ENCODE data around the gene BRSK1. TPM values are rescaled to one million over a fixed set of nuclear protein-coding genes. Genes with fewer than 3 reads are reported as not detected.

The BRSK1 gene
- total and polyA plus RNA-seq, 10 of the 15 experiments (the other 5 are each of a cell fraction or from before 2014, with no cell fraction given) = 0.03 to 0.76 (median 0.25) TPM; not detected in 4

DNA sequence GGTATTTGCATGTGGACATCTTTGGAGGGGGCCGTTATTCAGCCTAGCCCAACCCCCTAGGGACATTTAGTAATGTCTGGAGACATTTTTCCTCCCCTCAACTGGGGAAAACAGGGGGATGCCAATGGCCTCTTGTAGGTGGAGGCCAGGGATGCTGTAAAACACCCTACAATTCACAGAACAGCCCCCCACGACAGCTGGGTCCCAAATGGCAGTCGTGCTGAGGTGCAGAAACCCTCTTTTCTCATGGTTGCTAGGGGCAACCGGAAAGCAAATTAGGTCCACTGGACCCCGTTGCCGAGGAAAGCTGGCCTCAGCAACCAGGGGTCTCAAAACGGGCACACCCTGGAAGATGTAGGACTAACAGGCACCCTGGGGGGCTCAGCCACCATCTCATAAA lies 26.7 kb downstream of the BRSK1 start (continued):
- TF ChIP-seq, protein P1, sequence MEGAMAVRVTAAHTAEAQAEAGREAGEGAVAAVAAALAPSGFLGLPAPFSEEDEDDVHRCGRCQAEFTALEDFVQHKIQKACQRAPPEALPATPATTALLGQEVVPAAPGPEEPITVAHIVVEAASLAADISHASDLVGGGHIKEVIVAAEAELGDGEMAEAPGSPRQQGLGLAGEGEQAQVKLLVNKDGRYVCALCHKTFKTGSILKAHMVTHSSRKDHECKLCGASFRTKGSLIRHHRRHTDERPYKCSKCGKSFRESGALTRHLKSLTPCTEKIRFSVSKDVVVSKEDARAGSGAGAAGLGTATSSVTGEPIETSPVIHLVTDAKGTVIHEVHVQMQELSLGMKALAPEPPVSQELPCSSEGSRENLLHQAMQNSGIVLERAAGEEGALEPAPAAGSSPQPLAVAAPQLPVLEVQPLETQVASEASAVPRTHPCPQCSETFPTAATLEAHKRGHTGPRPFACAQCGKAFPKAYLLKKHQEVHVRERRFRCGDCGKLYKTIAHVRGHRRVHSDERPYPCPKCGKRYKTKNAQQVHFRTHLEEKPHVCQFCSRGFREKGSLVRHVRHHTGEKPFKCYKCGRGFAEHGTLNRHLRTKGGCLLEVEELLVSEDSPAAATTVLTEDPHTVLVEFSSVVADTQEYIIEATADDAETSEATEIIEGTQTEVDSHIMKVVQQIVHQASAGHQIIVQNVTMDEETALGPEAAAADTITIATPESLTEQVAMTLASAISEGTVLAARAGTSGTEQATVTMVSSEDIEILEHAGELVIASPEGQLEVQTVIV (IDR thresholded peaks at IDR 0.05; ENCODE audit: borderline replicate concordance, partially characterized antibody) = no peak
- TF ChIP-seq KAT2A (conservative IDR thresholded peaks at IDR 0.05; ENCODE audit: control insufficient read depth, low read depth, low read length) = no peak
- TF ChIP-seq ZNF24 (IDR thresholded peaks at IDR 0.05) = no peak
- no peak for TF ChIP-seq SPI1 (IDR thresholded peaks at IDR 0.05; ENCODE audit: borderline replicate concordance, insufficient read depth, low read depth, low read length)
- no peak for TF ChIP-seq POLR2AphosphoS5 (IDR thresholded peaks at IDR 0.05; ENCODE audit: low read length)
- no peak for TF ChIP-seq NR2F1 (conservative IDR thresholded peaks at IDR 0.05)

DNA sequence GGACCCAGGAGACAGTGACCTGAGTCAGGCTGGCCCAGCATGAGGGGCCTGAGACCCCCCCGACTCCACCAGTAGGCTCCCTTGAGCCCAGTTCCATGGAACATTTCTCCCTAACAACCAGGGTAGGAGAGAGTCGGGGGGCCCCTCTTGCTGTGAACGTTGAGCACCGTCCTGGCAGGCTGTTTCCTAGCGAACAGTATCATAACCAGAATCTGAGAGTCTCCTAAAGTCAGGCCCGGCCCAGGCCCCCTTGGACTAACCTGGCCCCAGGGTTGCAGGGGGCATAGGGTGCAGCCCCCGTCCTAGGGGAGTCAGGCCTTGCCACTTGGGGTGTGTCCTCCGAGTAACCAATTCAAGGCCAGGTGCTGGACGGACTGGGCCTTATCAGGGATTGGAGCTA lies 27.6 kb downstream of the BRSK1 start:
- FAIRE-seq (no peak), ATAC-seq (no peak), DNase-seq (ENCODE audit: low read depth, low spot score) (no peak)
- Histone ChIP-seq H4K20me1 (ENCODE audit: control insufficient read depth, insufficient read depth) (no peaks in the 10 kb centered on the region), H3K4me2 (ENCODE audit: control insufficient read depth, insufficient read depth) (no peak overlapping the region), H3K9me3 (replicated peaks; ENCODE audit: control insufficient read depth, insufficient read depth, low read length) (no peaks in the 10 kb centered on the region), H3K27me3 (replicated peaks in 1 of 2; ENCODE audit: control insufficient read depth in 2 of 2, insufficient read depth in 2 of 2, low read length in 1 of 2) (no peaks in the 10 kb centered on the region), H2AFZ (ENCODE audit: control insufficient read depth, low read depth, low read length) (no peak overlapping the region), H3K9ac (ENCODE audit: control insufficient read depth, insufficient read depth, low read length) (no peak overlapping the region), H3K4me3 (no peak overlapping the region), H3K4me1 (ENCODE audit: control insufficient read depth, insufficient read depth, low read length) (no peaks in the 10 kb centered on the region), H3K36me3 (ENCODE audit: control insufficient read depth in 2 of 2, insufficient read depth in 2 of 2, low read length in 1 of 2) (no peaks in the 10 kb centered on the region), H3K27ac (ENCODE audit: control insufficient read depth, insufficient read depth) (no peak overlapping the region), H3K79me2 (ENCODE audit: control insufficient read depth, insufficient read depth, low read length) (no peaks in the 10 kb centered on the region)
- ChIA-PET CTCF (interaction anchor here (3.4 kb wide), 1 partner anchor 9 kb away, joined by 16 read pairs; no protein-coding TSS in a partner anchor), POLR2A (no interaction called here), RAD21 (ENCODE audit: unreplicated experiment) (no interaction called here), SMC1A (ENCODE audit: uncharacterized antibody, unreplicated experiment) (no interaction called here)
- no TSS peak for BruUV-seq (replicated peaks)
- in situ Hi-C loops (cut with MboI) (no loop called here), intact Hi-C loops (cut with micrococcal nuclease; ENCODE audit: unreplicated experiment) (no loop called here)
- WGBS (ENCODE audit: insufficient coverage, insufficient replicate concordance, low lambda C conversion rate, missing lambda C conversion rate) = 29% methylated on average over 9 of the region's 9 CpGs
- no peak for TF ChIP-seq HDGF (IDR thresholded peaks at IDR 0.05)
- no peak for TF ChIP-seq RAD51 (IDR thresholded peaks at IDR 0.05)
- no peak for TF ChIP-seq WRNIP1 (IDR thresholded peaks at IDR 0.05; ENCODE audit: borderline replicate concordance, low read depth, low read length)
- TF ChIP-seq NRF1 (conservative IDR thresholded peaks at IDR 0.05; ENCODE audit: low read depth, low read length) = no peak
- TF ChIP-seq, protein P2, sequence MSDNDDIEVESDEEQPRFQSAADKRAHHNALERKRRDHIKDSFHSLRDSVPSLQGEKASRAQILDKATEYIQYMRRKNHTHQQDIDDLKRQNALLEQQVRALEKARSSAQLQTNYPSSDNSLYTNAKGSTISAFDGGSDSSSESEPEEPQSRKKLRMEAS (IDR thresholded peaks at IDR 0.05; ENCODE audit: low read depth, low read length) = no peak
- TF ChIP-seq POLR2A (IDR thresholded peaks at IDR 0.05; ENCODE audit: low read depth, low read length) = no peak
- TF ChIP-seq ZZZ3 (IDR thresholded peaks at IDR 0.05; ENCODE audit: control insufficient read depth, insufficient read length, low read depth) = no peak
- TF ChIP-seq EZH2 (IDR thresholded peaks at IDR 0.05; ENCODE audit: borderline replicate concordance, control insufficient read depth, low read depth, low read length) = no peak
- TF ChIP-seq CREM (IDR thresholded peaks at IDR 0.05; ENCODE audit: low read depth) = no peak
- no peak for TF ChIP-seq TCF3 (IDR thresholded peaks at IDR 0.05; ENCODE audit: borderline replicate concordance, insufficient read depth, low read depth, low read length)
- TF ChIP-seq NFIC (IDR thresholded peaks at IDR 0.05; ENCODE audit: low read depth, low read length) = no peak
- no peak for TF ChIP-seq GATAD2B (conservative IDR thresholded peaks at IDR 0.05; ENCODE audit: low read depth)
- TF ChIP-seq SPI1 (IDR thresholded peaks at IDR 0.05; ENCODE audit: borderline replicate concordance, insufficient read depth, low read depth, low read length) = no peak
- no peak for TF ChIP-seq PAX5 (IDR thresholded peaks at IDR 0.05; ENCODE audit: borderline replicate concordance, low read depth, low read length)
- TF ChIP-seq, protein P3, sequence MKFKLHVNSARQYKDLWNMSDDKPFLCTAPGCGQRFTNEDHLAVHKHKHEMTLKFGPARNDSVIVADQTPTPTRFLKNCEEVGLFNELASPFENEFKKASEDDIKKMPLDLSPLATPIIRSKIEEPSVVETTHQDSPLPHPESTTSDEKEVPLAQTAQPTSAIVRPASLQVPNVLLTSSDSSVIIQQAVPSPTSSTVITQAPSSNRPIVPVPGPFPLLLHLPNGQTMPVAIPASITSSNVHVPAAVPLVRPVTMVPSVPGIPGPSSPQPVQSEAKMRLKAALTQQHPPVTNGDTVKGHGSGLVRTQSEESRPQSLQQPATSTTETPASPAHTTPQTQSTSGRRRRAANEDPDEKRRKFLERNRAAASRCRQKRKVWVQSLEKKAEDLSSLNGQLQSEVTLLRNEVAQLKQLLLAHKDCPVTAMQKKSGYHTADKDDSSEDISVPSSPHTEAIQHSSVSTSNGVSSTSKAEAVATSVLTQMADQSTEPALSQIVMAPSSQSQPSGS (IDR thresholded peaks at IDR 0.05; ENCODE audit: low read length) = no peak
- TF ChIP-seq KAT2A (conservative IDR thresholded peaks at IDR 0.05; ENCODE audit: control insufficient read depth, low read depth, low read length) = no peak
